GM12878 (cell line): ENCODE results near the gene FAM193A. TPM values are rescaled to one million over a fixed set of nuclear protein-coding genes. Genes with fewer than 3 reads are reported as not detected.

Source experiments
- BHLHE40 ChIP-seq, 2 experiments: fragments of 450-650 bp in 1 of 2; IDR thresholded peaks; 2 replicates each; pipeline ENCODE4 v1.6.1; 2011 to 2017; ENCODE audit warnings: low read depth in 2 of 2, borderline replicate concordance in 1 of 2, improper control_type of control experiment in 1 of 2, low read length in 1 of 2, mild to moderate bottlenecking in 1 of 2
- CBX5 ChIP-seq: sonication (generic); IDR thresholded peaks from 2 replicates; pipeline ENCODE4 v1.6.1; 2016; ENCODE audit warnings: low read depth, moderate library complexity, mild to moderate bottlenecking, inconsistent platforms
- CHD2 ChIP-seq: IDR thresholded peaks from 2 replicates; pipeline ENCODE4 v1.6.1; 2011; ENCODE audit warnings: low read depth, low read length, improper control_type of control experiment, borderline replicate concordance
- DPF2 ChIP-seq: fragments of 450-650 bp; IDR thresholded peaks from 2 replicates; pipeline ENCODE4 v1.6.1; 2017; ENCODE audit warnings: mild to moderate bottlenecking
- JUNB ChIP-seq: IDR thresholded peaks from 2 replicates; pipeline ENCODE4 v1.6.1; 2016; ENCODE audit warnings: antibody characterized with exemption, mild to moderate bottlenecking
- KLF5 ChIP-seq: fragments of 450-650 bp; IDR thresholded peaks from 2 replicates; pipeline ENCODE4 v1.6.1; 2014; ENCODE audit warnings: mild to moderate bottlenecking; ENCODE audit not compliant: partially characterized antibody
- MXI1 ChIP-seq: fragments of 150-350 bp; IDR thresholded peaks from 2 replicates; pipeline ENCODE4 v1.6.1; 2011; ENCODE audit warnings: low read depth, mild to moderate bottlenecking, inconsistent platforms, low read length, improper control_type of control experiment
- NFXL1 ChIP-seq: fragments of 450-650 bp; IDR thresholded peaks from 2 replicates; pipeline ENCODE4 v1.6.1; 2017; ENCODE audit warnings: antibody characterized with exemption, mild to moderate bottlenecking, borderline replicate concordance
- SIN3A ChIP-seq: IDR thresholded peaks from 2 replicates; pipeline ENCODE4 v1.6.1; 2012; ENCODE audit warnings: low read depth, low read length, improper control_type of control experiment
- SIX5 ChIP-seq: IDR thresholded peaks from 2 replicates; pipeline ENCODE4 v1.6.1; 2011; ENCODE audit warnings: mild to moderate bottlenecking, low read depth, low read length, moderate library complexity; ENCODE audit not compliant: severe bottlenecking
- SPI1 ChIP-seq: IDR thresholded peaks from 2 replicates; pipeline ENCODE4 v1.6.1; 2011; ENCODE audit warnings: low read depth, mild to moderate bottlenecking, low read length, moderate library complexity, borderline replicate concordance; ENCODE audit not compliant: insufficient read depth
- SREBF1 ChIP-seq: IDR thresholded peaks from 2 replicates; pipeline ENCODE4 v1.6.1; 2012; ENCODE audit warnings: mild to moderate bottlenecking, low read length
- SUPT20H ChIP-seq: IDR thresholded peaks from 2 replicates; pipeline ENCODE4 v1.6.1; 2011; ENCODE audit warnings: low read depth, mild to moderate bottlenecking, low read length, moderate library complexity, borderline replicate concordance; ENCODE audit not compliant: control insufficient read depth
- TBL1XR1 ChIP-seq: IDR thresholded peaks from 2 replicates; pipeline ENCODE4 v1.6.1; 2012; ENCODE audit warnings: low read depth, low read length, improper control_type of control experiment
- TCF12 ChIP-seq: IDR thresholded peaks from 2 replicates; pipeline ENCODE4 v1.6.1; 2011; ENCODE audit warnings: low read depth, mild to moderate bottlenecking, low read length
- ZBED1 ChIP-seq: IDR thresholded peaks from 2 replicates; pipeline ENCODE4 v1.6.1; 2016; ENCODE audit warnings: borderline replicate concordance
- ZNF217 ChIP-seq: fragments of 450-650 bp; IDR thresholded peaks from 2 replicates; pipeline ENCODE4 v1.6.1; 2017; ENCODE audit warnings: antibody characterized with exemption, mild to moderate bottlenecking
- ZNF274 ChIP-seq: IDR thresholded peaks from one replicate; pipeline ENCODE4 v1.8.0; 2011; ENCODE audit not compliant: insufficient read length, insufficient read depth
- polyA plus RNA-seq, 11 experiments: library from polyadenylated mRNA; depleted of rRNA in 4 of 11; unstranded in 6 of 11; stranded (reverse) in 5 of 11; fragments of >200 nt; fragmentation: Nextera tagmentation in 4 of 11; fragmentation: Illumina TruSeq in 1 of 11; extraction: Ambion mirVana in 4 of 11; extraction: Trizol in 1 of 11; gene quantifications; 1 replicate in 1 of 11; 2 replicates in 10 of 11; pipeline versions ENCODE4 v1.2.1 to v1.2.3, GENCODE V29; 2011 to 2016; ENCODE audit warnings: inconsistent platforms in 2 of 11, missing spikeins in 2 of 11, low read depth in 1 of 11
- total RNA-seq, 4 experiments: library from RNA; depleted of rRNA in 3 of 4; stranded (reverse); fragments of >200 nt in 3 of 4; fragmentation: Illumina TruSeq in 1 of 4; extraction: Trizol in 1 of 4; gene quantifications; 2 replicates each; pipeline versions ENCODE4 v1.2.1 to v1.2.3, GENCODE V29; 2013 to 2021
- TF ChIP-seq, protein P1 (sequence below): IDR thresholded peaks from 2 replicates; pipeline ENCODE4 v1.6.1; 2012; ENCODE audit warnings: low read depth, low read length, improper control_type of control experiment
- TF ChIP-seq, protein P2 (sequence below): IDR thresholded peaks from 2 replicates; pipeline ENCODE4 v1.6.1; 2011; ENCODE audit warnings: mild to moderate bottlenecking, low read depth, low read length, moderate library complexity; ENCODE audit not compliant: insufficient replicate concordance
- TF ChIP-seq, protein P3 (sequence below): fragments of 450-650 bp; IDR thresholded peaks from 2 replicates; pipeline ENCODE4 v1.6.1; 2017; ENCODE audit warnings: low read depth, mild to moderate bottlenecking, moderate library complexity
- TF ChIP-seq, protein P4 (sequence below): fragments of 450-650 bp; IDR thresholded peaks from 2 replicates; pipeline ENCODE4 v1.6.1; 2018; ENCODE audit warnings: borderline replicate concordance, mild to moderate bottlenecking; ENCODE audit not compliant: partially characterized antibody
- TF ChIP-seq, protein P5 (sequence below): fragments of 450-650 bp; IDR thresholded peaks from 2 replicates; pipeline ENCODE4 v1.6.1; 2016; ENCODE audit warnings: mild to moderate bottlenecking

Gene FAM193A
- total and polyA plus RNA-seq, 10 of the 15 experiments (the other 5 are each of a cell fraction or from before 2014, with no cell fraction given) = 0.52 to 23.3 (median 7.4) TPM

DNA sequence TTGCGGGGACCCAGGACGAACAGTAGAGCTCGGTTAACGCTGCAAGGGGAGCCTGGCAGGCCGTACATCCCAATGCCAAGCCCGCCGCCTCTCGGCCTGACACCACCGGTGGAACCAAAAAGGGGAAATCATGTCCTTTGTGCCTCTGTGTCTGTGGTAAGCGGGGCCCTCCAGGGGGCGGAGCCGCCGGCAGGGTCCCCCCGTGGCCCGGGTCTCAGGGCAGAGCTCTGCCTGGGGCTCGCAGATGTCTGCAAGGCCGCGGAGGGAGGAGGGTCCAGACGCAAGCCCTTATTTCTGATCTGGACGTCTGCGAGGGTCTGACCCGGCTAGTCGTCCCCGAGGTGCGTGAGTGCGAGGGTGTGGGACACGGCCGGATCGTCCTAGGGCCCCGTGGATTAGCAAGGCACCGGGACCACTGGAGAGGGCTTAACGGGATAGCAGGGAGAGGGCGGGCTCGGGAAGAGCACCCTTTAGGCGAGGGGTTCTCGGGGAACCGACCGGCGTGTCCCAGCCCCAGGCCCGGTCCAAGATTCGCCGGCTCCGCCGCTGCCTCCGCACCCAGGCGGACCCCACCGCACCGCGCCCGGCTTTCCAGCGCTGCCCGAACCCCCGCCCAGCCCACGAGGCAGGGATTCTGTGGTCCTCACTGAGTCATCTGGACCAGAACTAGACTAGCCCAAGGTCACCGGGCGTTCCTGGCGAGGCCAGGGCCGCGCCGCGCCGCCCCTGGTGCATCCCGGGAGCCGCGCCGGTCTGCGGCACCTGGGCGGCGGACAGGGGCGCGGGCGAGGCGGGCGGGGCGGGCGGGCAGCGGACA is 863 bp upstream of the FAM193A start (continued):
- TF ChIP-seq, protein P1, sequence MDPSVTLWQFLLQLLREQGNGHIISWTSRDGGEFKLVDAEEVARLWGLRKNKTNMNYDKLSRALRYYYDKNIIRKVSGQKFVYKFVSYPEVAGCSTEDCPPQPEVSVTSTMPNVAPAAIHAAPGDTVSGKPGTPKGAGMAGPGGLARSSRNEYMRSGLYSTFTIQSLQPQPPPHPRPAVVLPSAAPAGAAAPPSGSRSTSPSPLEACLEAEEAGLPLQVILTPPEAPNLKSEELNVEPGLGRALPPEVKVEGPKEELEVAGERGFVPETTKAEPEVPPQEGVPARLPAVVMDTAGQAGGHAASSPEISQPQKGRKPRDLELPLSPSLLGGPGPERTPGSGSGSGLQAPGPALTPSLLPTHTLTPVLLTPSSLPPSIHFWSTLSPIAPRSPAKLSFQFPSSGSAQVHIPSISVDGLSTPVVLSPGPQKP = no peak
- TF ChIP-seq KLF5 (no peak), CHD2 (no peak), BHLHE40 (IDR thresholded peaks at IDR 0.05; ENCODE audit: borderline replicate concordance in 1 of 2, low read depth in 2 of 2, low read length in 1 of 2) (no peak), ZBED1 (no peak), ZNF274 (no peak), SIN3A (peak; percentile 52; the same call in 1 of the 2 replicates), DPF2 (0 out of 2 replicates have a peak, but pooled peaks have one; percentile 67), CBX5 (no peak), ZNF217 (no peak), SUPT20H (no peak), SREBF1 (no peak), MXI1 (no peak), JUNB (no peak), NFXL1 (no peak), TCF12 (no peak), SPI1 (peak; percentile 75; the same call in 1 of the 2 replicates), SIX5 (no peak), TBL1XR1 (no peak)
- TF ChIP-seq, protein P2, sequence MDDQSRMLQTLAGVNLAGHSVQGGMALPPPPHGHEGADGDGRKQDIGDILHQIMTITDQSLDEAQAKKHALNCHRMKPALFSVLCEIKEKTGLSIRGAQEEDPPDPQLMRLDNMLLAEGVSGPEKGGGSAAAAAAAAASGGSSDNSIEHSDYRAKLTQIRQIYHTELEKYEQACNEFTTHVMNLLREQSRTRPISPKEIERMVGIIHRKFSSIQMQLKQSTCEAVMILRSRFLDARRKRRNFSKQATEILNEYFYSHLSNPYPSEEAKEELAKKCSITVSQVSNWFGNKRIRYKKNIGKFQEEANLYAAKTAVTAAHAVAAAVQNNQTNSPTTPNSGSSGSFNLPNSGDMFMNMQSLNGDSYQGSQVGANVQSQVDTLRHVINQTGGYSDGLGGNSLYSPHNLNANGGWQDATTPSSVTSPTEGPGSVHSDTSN = no peak
- TF ChIP-seq, protein P3, sequence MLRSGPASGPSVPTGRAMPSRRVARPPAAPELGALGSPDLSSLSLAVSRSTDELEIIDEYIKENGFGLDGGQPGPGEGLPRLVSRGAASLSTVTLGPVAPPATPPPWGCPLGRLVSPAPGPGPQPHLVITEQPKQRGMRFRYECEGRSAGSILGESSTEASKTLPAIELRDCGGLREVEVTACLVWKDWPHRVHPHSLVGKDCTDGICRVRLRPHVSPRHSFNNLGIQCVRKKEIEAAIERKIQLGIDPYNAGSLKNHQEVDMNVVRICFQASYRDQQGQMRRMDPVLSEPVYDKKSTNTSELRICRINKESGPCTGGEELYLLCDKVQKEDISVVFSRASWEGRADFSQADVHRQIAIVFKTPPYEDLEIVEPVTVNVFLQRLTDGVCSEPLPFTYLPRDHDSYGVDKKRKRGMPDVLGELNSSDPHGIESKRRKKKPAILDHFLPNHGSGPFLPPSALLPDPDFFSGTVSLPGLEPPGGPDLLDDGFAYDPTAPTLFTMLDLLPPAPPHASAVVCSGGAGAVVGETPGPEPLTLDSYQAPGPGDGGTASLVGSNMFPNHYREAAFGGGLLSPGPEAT = no peak
- TF ChIP-seq, protein P4, sequence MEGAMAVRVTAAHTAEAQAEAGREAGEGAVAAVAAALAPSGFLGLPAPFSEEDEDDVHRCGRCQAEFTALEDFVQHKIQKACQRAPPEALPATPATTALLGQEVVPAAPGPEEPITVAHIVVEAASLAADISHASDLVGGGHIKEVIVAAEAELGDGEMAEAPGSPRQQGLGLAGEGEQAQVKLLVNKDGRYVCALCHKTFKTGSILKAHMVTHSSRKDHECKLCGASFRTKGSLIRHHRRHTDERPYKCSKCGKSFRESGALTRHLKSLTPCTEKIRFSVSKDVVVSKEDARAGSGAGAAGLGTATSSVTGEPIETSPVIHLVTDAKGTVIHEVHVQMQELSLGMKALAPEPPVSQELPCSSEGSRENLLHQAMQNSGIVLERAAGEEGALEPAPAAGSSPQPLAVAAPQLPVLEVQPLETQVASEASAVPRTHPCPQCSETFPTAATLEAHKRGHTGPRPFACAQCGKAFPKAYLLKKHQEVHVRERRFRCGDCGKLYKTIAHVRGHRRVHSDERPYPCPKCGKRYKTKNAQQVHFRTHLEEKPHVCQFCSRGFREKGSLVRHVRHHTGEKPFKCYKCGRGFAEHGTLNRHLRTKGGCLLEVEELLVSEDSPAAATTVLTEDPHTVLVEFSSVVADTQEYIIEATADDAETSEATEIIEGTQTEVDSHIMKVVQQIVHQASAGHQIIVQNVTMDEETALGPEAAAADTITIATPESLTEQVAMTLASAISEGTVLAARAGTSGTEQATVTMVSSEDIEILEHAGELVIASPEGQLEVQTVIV = no peak
- TF ChIP-seq, protein P5, sequence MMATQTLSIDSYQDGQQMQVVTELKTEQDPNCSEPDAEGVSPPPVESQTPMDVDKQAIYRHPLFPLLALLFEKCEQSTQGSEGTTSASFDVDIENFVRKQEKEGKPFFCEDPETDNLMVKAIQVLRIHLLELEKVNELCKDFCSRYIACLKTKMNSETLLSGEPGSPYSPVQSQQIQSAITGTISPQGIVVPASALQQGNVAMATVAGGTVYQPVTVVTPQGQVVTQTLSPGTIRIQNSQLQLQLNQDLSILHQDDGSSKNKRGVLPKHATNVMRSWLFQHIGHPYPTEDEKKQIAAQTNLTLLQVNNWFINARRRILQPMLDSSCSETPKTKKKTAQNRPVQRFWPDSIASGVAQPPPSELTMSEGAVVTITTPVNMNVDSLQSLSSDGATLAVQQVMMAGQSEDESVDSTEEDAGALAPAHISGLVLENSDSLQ = no peak
